Subcutaneous adipose tissue (tissue), 4 donors: Measurements from ENCODE around the gene ESCO1. TPM values are rescaled to one million over a fixed set of nuclear protein-coding genes. Genes with fewer than 3 reads are reported as not detected.

Source experiments
- CTCF ChIP-seq: fragments of 450-650 bp; IDR thresholded peaks from one replicate; pipeline ENCODE4 v1.5.1; 2016; ENCODE audit warnings: low read depth, mild to moderate bottlenecking, control low read depth, antibody characterized with exemption, moderate library complexity
- total RNA-seq, 4 donors: library from RNA; depleted of rRNA; stranded (reverse); fragments of >200 nt; gene quantifications; one replicate each; pipeline ENCODE4 v1.1.0, GENCODE V29; 2016

Gene ESCO1
- total RNA-seq, 4 donors from 2014 or later = 12.3 to 20.3 (median 17.7) TPM

DNA sequence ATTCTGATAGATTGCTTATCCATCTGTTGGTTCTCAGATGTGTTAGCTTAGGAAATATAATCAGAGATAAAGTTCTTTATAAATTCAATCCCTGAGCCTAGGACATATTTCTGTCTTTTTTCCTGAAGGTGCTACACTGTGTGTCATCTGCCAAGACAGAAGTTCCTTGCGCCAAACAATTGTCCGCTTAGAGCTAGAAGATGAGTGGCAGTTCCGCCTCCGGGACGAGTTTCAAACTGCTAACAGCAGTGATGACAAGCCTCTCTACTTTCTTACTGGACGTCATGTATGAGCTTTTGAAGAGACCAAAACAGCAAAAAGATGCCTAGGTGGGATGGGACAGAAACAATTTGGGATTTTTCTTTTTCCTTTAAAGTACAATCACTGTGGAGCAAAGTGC, 78.0 kb downstream of the ESCO1 start:
- TF ChIP-seq CTCF = no peak

GRCh38 chr18:21513741-21514140, 86.8 kb downstream of the ESCO1 start:
- TF ChIP-seq CTCF = no peak

- TF ChIP-seq CTCF = no peak
These were observed 87.2 kb downstream of the ESCO1 start for GRCh38 chr18:21513292-21513691.

- no peak for TF ChIP-seq CTCF
These were observed 91.4 kb downstream of the ESCO1 start for GRCh38 chr18:21509062-21509461.

DNA sequence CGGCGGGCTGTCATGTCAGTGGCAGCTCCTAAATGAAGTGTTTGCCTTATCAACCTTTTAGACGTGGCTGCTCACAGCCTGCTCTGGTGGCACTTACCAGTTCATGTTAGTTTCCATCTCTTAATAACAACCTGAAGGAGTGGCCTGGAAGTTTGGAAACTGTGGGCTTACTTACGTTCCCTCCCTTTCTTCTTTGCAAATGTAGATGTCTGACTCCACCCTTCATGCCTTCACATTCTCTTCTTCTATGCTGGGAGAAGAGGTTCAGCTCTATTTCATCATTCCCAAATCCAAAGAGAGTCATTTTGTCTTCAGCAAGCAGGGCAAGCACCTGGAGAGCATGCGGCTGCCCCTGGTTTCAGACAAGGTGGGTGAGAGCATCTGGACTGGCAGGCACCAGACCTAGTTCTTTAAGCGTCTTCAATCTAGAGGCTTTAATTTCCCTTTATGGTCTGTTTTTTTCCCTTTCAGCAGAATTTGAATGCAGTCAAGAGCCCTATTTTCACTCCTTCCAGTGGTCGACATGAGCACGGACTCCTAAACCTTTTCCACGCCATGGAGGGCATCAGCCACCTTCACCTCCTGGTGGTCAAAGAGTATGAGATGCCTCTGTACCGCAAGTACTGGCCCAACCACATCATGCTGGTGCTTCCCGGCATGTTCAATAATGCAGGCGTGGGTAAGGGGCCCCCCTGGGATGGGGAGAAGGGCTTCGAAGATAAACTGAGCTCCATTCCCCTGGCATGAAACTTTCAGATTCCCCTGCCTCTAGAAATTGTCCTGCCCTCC, 92.4 kb downstream of the ESCO1 start:
- TF ChIP-seq CTCF = no peak

- no peak for TF ChIP-seq CTCF
These were observed 97.8 kb downstream of the ESCO1 start for GRCh38 chr18:21502661-21503060.

GRCh38 chr18:21499997-21500396, 100.5 kb downstream of the ESCO1 start:
- TF ChIP-seq CTCF = no peak
